ENCODE data around the gene MAML3.

- TF ChIP-seq MAX (IDR thresholded peaks at IDR 0.05) (no peak), CREB1 (IDR thresholded peaks at IDR 0.05; ENCODE audit: low read depth) (no peak), RAD21 (IDR thresholded peaks at IDR 0.05; ENCODE audit: low read depth) (no peak), CEBPB (IDR thresholded peaks at IDR 0.05) (no peak), ZBTB7A (IDR thresholded peaks at IDR 0.05; ENCODE audit: low read depth) (no peak), REST (IDR thresholded peaks at IDR 0.05; ENCODE audit: low read depth) (no peak), TAF1 (IDR thresholded peaks at IDR 0.05; ENCODE audit: low read depth) (no peak)
Observed at GRCh38 chr4:139759097-139759496, 394.9 kb downstream of the MAML3 start.

Measured in Ishikawa (cell line).